ENCODE results near the gene ATL2.

Gene ATL2

DNA sequence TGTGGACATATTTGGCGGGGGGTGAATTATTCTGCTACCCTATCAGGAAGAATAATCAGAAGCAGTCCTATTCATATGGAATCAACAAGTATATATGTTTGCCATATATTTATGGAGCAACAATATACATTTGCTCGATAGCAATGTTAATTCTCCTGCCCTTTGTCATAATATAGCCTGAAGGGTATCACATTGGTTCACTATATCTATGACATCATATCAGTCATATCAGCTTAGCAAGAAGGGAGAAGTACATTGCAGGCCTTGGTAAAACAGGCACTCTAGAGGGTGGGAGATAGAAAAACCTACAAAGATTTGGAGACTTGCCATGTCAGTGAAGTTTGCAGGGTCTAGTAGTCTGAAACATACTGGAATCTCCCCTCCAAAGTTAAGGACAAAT lies 128.4 kb downstream of the ATL2 start:
- DNase-seq (ENCODE audit: low spot score): no peak

DNA sequence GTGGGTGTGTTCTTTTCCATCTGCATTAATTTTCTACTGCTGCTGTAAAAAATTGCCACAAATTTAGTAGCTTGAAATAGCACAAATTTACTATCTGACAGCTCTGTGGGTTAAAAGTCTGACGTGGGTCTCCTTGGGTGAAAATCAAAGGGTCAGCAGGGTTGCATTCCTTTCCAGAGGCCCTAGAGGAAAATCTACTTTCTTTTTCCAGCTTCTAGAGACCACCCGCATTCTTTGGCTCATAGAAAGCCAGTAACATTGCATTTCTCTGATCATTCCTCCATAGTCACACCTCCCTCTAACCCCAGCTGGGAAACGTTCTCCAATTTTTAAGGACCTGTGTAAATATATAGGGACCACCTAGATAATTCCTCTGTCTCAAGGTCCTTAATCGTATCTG lies 128.8 kb downstream of the ATL2 start:
- DNase-seq (ENCODE audit: low spot score): no peak

GRCh38 chr2:38246105-38246504 lies 131.0 kb downstream of the ATL2 start:
- no peak for DNase-seq (ENCODE audit: low spot score)

DNA sequence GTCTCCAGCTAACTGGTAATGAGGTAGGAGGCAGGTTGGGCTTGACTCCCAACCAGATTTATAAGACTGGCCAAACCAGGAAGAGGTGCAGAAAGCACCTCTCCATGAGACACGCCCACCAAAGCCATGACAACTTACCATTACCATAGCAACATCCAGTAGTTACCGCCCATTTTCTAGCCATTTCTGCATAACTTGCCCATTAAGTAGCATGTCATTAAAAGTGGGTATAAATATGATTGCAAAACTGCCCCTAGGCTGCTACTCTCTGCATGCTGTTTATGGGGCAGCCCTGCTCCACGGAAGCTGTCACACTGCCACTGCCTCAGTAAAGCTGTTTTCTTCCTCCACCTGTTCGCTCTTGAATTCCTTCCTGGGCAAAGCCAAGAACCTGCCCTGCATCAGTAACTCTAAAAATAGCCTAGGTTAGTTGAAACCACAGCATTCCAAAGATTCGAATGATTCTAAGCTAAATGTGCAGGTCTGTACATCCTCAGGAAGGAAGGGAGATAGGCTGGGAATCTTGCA lies 131.9 kb downstream of the ATL2 start:
- DNase-seq (ENCODE audit: low spot score): no peak

- no peak for DNase-seq (ENCODE audit: low spot score)
Measured at GRCh38 chr2:38244301-38244700, 132.8 kb downstream of the ATL2 start.
